Spleen (tissue), 11 donors: ENCODE results near the gene GPR18. TPM values are rescaled to one million over a fixed set of nuclear protein-coding genes. Genes with fewer than 3 reads are reported as not detected.

Experiments used
- DNase-seq: peaks from one replicate; pipeline ENCODE4 v3.0.0-alpha.2; 2020
- H3K27ac ChIP-seq, 8 donors: fragments of 200-600 bp; sonication (generic) in 7 of 8; 1 replicate in 4 of 8; 2 replicates in 4 of 8; pipeline versions ENCODE4 v1.5.0 to v1.8.0; 2016 to 2021; ENCODE audit warnings: inconsistent platforms in 4 of 8, mild to moderate bottlenecking in 4 of 8, moderate library complexity in 1 of 8
- H3K27me3 ChIP-seq, 7 donors: fragments of 200-600 bp; sonication (generic) in 6 of 7; replicated peaks in 1 of 7; 1 replicate in 4 of 7; 2 replicates in 3 of 7; pipeline versions ENCODE4 v1.5.0 to v1.8.0; 2016 to 2021; ENCODE audit warnings: inconsistent platforms in 3 of 7, mild to moderate bottlenecking in 1 of 7
- H3K36me3 ChIP-seq, 6 donors: fragments of 200-600 bp; sonication (generic) in 5 of 6; 1 replicate in 4 of 6; 2 replicates in 2 of 6; pipeline versions ENCODE4 v1.5.0 to v1.8.0; 2016 to 2021; ENCODE audit warnings: inconsistent platforms in 2 of 6
- H3K4me1 ChIP-seq, 6 donors: fragments of 200-600 bp; sonication (generic) in 5 of 6; 1 replicate in 3 of 6; 2 replicates in 3 of 6; pipeline versions ENCODE4 v1.5.0 to v1.8.0; 2016 to 2021; ENCODE audit warnings: inconsistent platforms in 3 of 6
- H3K4me3 ChIP-seq, 8 donors: fragments of 200-600 bp; sonication (generic) in 7 of 8; 1 replicate in 4 of 8; 2 replicates in 4 of 8; pipeline versions ENCODE4 v1.5.0 to v1.8.0; 2016 to 2021; ENCODE audit warnings: inconsistent platforms in 4 of 8, mild to moderate bottlenecking in 4 of 8, moderate library complexity in 2 of 8
- H3K9me3 ChIP-seq, 8 donors: fragments of 200-600 bp; sonication (generic) in 7 of 8; 1 replicate in 4 of 8; 2 replicates in 4 of 8; pipeline versions ENCODE4 v1.5.0 to v1.8.0; 2016 to 2021; ENCODE audit warnings: inconsistent platforms in 4 of 8
- CTCF ChIP-seq, 11 experiments: fragments of 200-600 bp in 7 of 11; fragments of 450-650 bp in 4 of 11; sonication (generic) in 4 of 11; IDR thresholded peaks in 8 of 11; conservative IDR thresholded peaks in 3 of 11; 1 replicate in 7 of 11; 2 replicates in 4 of 11; pipeline versions ENCODE4 v1.4.0 to v1.8.0; 2016 to 2021; ENCODE audit warnings: antibody characterized with exemption in 11 of 11, inconsistent platforms in 4 of 11, mild to moderate bottlenecking in 1 of 11
- POLR2A ChIP-seq, 3 donors: fragments of 450-650 bp; IDR thresholded peaks; one replicate each; pipeline ENCODE4 v1.5.1; 2017; ENCODE audit warnings: antibody characterized with exemption in 3 of 3, mild to moderate bottlenecking in 1 of 3
- POLR2AphosphoS5 ChIP-seq, 3 donors: sonication (generic); formaldehyde crosslinking; IDR thresholded peaks; one replicate each; pipeline ENCODE4 v1.5.1; 2017; ENCODE audit warnings: antibody characterized with exemption in 3 of 3
- WGBS, 5 donors: extraction: QIAGEN DNeasy Blood & Tissue Kit in 3 of 5; methylation state at CpG; one replicate each; pipeline versions ENCODE4 v1.1.5 to v1.1.7; 2013 to 2018; 5-methylcytosine and 5-hydroxymethylcytosine counted together
- intact Hi-C: fragments of 100-400 bp; cut with DNase I; formaldehyde crosslinking; loops from one replicate; pipeline ENCODE4 v1.15.0; 2023; ENCODE audit warnings: low total_unique reads
- polyA plus RNA-seq, 3 donors: library from polyadenylated mRNA; stranded (reverse); fragments of 200-250 nt; gene quantifications; one replicate each; pipeline ENCODE4 v1.2.1, GENCODE V29; 2013
- total RNA-seq, 7 donors: library from RNA; depleted of rRNA in 3 of 7; stranded (reverse); fragments of >200 nt in 3 of 7; fragmentation: NEBNext Ultra II Directional in 4 of 7; extraction: Animal tissue kit (Norgen Biotek cat#: 25700) in 4 of 7; gene quantifications; one replicate each; pipeline versions ENCODE4 v1.1.0 to v1.2.1, GENCODE V29; 2016 to 2021
- donor health status: healthy with polysubstance abuse.
- donor health status: DM: no; HTN: no; CAD: no; lungs with moderate emphysema.
- donor health status: DM: no; HTN: no; CAD: no.
- donor health status: Bipolar disorder and iron deficiency.
- donor health status: healthy.
- donor health status: DM: no; HTN: no; CAD: no.
- donor health status: DM: yes; HTN: yes; CAD: no.

The GPR18 gene
- total and polyA plus RNA-seq, 10 donors = 9.6 to 33.9 (median 16.8) TPM

- no peaks in the 10 kb centered on the region for H3K27me3 ChIP-seq
- intact Hi-C loops = no loop called here
- H3K9me3 ChIP-seq = no peaks in the 10 kb centered on the region
- H3K36me3 ChIP-seq = peaks cover 0 to 14% (median 0%) of the 10 kb centered on the region in 6 donors
- DNase-seq = peak; percentile 94
- H3K4me1 ChIP-seq = peaks cover 28 to 100% (median 97%) of the 10 kb centered on the region in 6 donors
- H3K27ac ChIP-seq = peak overlapping the region; percentile 67 to 92 (median 88)
- no peak for TF ChIP-seq CTCF (IDR thresholded peaks at IDR 0.05 in 8 of 11, conservative IDR thresholded peaks at IDR 0.05 in 3 of 11)
- TF ChIP-seq POLR2AphosphoS5 (IDR thresholded peaks at IDR 0.05) = peak; percentile 37 to 91 (median 79)
- WGBS, 5 donors = 30 to 56% (median 36%) methylated on average over 5 of the region's 5 CpGs
- H3K4me3 ChIP-seq = peak overlapping the region in 1 of 8 donors; percentile 52
Observed at GRCh38 chr13:99281811-99282263, 23.7 kb upstream of the GPR18 start.

- intact Hi-C loops = no loop called here
- Histone ChIP-seq H3K36me3 (peaks cover 0 to 14% (median 0%) of the 10 kb centered on the region in 6 donors), H3K27me3 (no peaks in the 10 kb centered on the region), H3K4me1 (peaks cover 21 to 100% (median 94%) of the 10 kb centered on the region in 6 donors), H3K27ac (peak overlapping the region in 6 of 8 donors; percentile 85 to 92 (median 89)), H3K4me3 (peak overlapping the region in 1 of 8 donors; percentile 8), H3K9me3 (no peaks in the 10 kb centered on the region)
- TF ChIP-seq CTCF (IDR thresholded peaks at IDR 0.05 in 8 of 11, conservative IDR thresholded peaks at IDR 0.05 in 3 of 11) = no peak
- TF ChIP-seq POLR2AphosphoS5 (IDR thresholded peaks at IDR 0.05) = no peak
- TF ChIP-seq POLR2A (IDR thresholded peaks at IDR 0.05) = no peak
- 50 to 81% (median 66%) methylated on average over 3 of the region's 3 CpGs for WGBS, 5 donors
- no peak for DNase-seq
Observed at GRCh38 chr13:99280166-99280565, 22.0 kb upstream of the GPR18 start.

- peak overlapping the region in 1 of 8 donors; percentile 8 for H3K4me3 ChIP-seq
- H3K9me3 ChIP-seq = no peaks in the 10 kb centered on the region
- no peaks in the 10 kb centered on the region for H3K27me3 ChIP-seq
- intact Hi-C loops = loop anchor here (10.0 kb wide), 2 partner anchors 105 to 225 kb away; partner anchors contain the start of gene TM9SF2
- H3K27ac ChIP-seq = peak overlapping the region in 6 of 8 donors; percentile 85 to 92 (median 89)
- TF ChIP-seq POLR2A (IDR thresholded peaks at IDR 0.05) (no peak), CTCF (IDR thresholded peaks at IDR 0.05 in 8 of 11, conservative IDR thresholded peaks at IDR 0.05 in 3 of 11) (no peak), POLR2AphosphoS5 (IDR thresholded peaks at IDR 0.05) (no peak)
- H3K4me1 ChIP-seq = peaks cover 21 to 100% (median 94%) of the 10 kb centered on the region in 6 donors
- DNase-seq = no peak
- peaks cover 0 to 14% (median 0%) of the 10 kb centered on the region in 6 donors for H3K36me3 ChIP-seq
- whole genome bisulfite sequencing, 5 donors = 81 to 96% (median 94%) methylated on average over 2 of the region's 2 CpGs
Observed at GRCh38 chr13:99279637-99280036, 21.5 kb upstream of the GPR18 start.

GRCh38 chr13:99278843-99279242, 20.7 kb upstream of the GPR18 start:
- DNase-seq = no peak
- TF ChIP-seq CTCF (IDR thresholded peaks at IDR 0.05 in 8 of 11, conservative IDR thresholded peaks at IDR 0.05 in 3 of 11) = no peak
- TF ChIP-seq POLR2AphosphoS5 (IDR thresholded peaks at IDR 0.05) = no peak
- no peak for TF ChIP-seq POLR2A (IDR thresholded peaks at IDR 0.05)
- intact Hi-C loops = loop anchor here (10.0 kb wide), 2 partner anchors 106 to 226 kb away; partner anchors contain the start of gene TM9SF2
- Histone ChIP-seq H3K4me1 (peaks cover 21 to 100% (median 94%) of the 10 kb centered on the region in 6 donors), H3K9me3 (no peaks in the 10 kb centered on the region), H3K4me3 (peak overlapping the region in 1 of 8 donors; percentile 8), H3K36me3 (peaks cover 0 to 14% (median 0%) of the 10 kb centered on the region in 6 donors), H3K27me3 (no peaks in the 10 kb centered on the region), H3K27ac (peak overlapping the region in 5 of 8 donors; percentile 86 to 92 (median 89))
- WGBS, 5 donors = 79 to 91% (median 87%) methylated on average over 3 of the region's 3 CpGs
